ENCODE measurements around the gene CPED1.

Gene CPED1

GRCh38 chr7:121157885-121158590 lies 169.5 kb downstream of the CPED1 start:
- Histone ChIP-seq H3K4me1 (ENCODE audit: insufficient read depth, poor library complexity, severe bottlenecking) (no peaks in the 10 kb centered on the region), H3K9me3 (ENCODE audit: severe bottlenecking) (no peaks in the 10 kb centered on the region), H3K36me3 (ENCODE audit: low read depth) (no peaks in the 10 kb centered on the region), H3K27me3 (ENCODE audit: insufficient read depth, poor library complexity, severe bottlenecking) (no peaks in the 10 kb centered on the region), H3K4me3 (ENCODE audit: severe bottlenecking) (no peak overlapping the region), H3K27ac (ENCODE audit: poor library complexity, severe bottlenecking) (no peak overlapping the region)
- TF ChIP-seq CTCF (IDR thresholded peaks at IDR 0.05; ENCODE audit: poor library complexity, severe bottlenecking): no peak
- DNase-seq (ENCODE audit: low spot score) (no peak), ATAC-seq (ENCODE audit: low read depth) (no peak)

- no peak overlapping the region for H3K4me3 ChIP-seq (ENCODE audit: severe bottlenecking)
- no peaks in the 10 kb centered on the region for H3K9me3 ChIP-seq (ENCODE audit: severe bottlenecking)
- no peaks in the 10 kb centered on the region for H3K36me3 ChIP-seq (ENCODE audit: low read depth)
- no peak overlapping the region for H3K27ac ChIP-seq (ENCODE audit: poor library complexity, severe bottlenecking)
- H3K27me3 ChIP-seq (ENCODE audit: insufficient read depth, poor library complexity, severe bottlenecking): no peaks in the 10 kb centered on the region
- no peak for TF ChIP-seq CTCF (IDR thresholded peaks at IDR 0.05; ENCODE audit: poor library complexity, severe bottlenecking)
- DNase-seq (ENCODE audit: low spot score) (no peak), ATAC-seq (ENCODE audit: low read depth) (no peak)
- no peaks in the 10 kb centered on the region for H3K4me1 ChIP-seq (ENCODE audit: insufficient read depth, poor library complexity, severe bottlenecking)
Measured at GRCh38 chr7:121158665-121159064, 170.2 kb downstream of the CPED1 start.

GRCh38 chr7:121159553-121159952 lies 171.0 kb downstream of the CPED1 start:
- H3K4me3 ChIP-seq (ENCODE audit: severe bottlenecking): no peak overlapping the region
- no peak overlapping the region for H3K27ac ChIP-seq (ENCODE audit: poor library complexity, severe bottlenecking)
- no peak for DNase-seq (ENCODE audit: low spot score)
- no peaks in the 10 kb centered on the region for H3K9me3 ChIP-seq (ENCODE audit: severe bottlenecking)
- ATAC-seq (ENCODE audit: low read depth): no peak
- no peaks in the 10 kb centered on the region for H3K4me1 ChIP-seq (ENCODE audit: insufficient read depth, poor library complexity, severe bottlenecking)
- H3K27me3 ChIP-seq (ENCODE audit: insufficient read depth, poor library complexity, severe bottlenecking): no peaks in the 10 kb centered on the region
- no peaks in the 10 kb centered on the region for H3K36me3 ChIP-seq (ENCODE audit: low read depth)
- no peak for TF ChIP-seq CTCF (IDR thresholded peaks at IDR 0.05; ENCODE audit: poor library complexity, severe bottlenecking)

- DNase-seq (ENCODE audit: low spot score): no peak
- H3K36me3 ChIP-seq (ENCODE audit: low read depth): no peaks in the 10 kb centered on the region
- no peaks in the 10 kb centered on the region for H3K9me3 ChIP-seq (ENCODE audit: severe bottlenecking)
- no peaks in the 10 kb centered on the region for H3K4me1 ChIP-seq (ENCODE audit: insufficient read depth, poor library complexity, severe bottlenecking)
- no peak overlapping the region for H3K27ac ChIP-seq (ENCODE audit: poor library complexity, severe bottlenecking)
- no peak for ATAC-seq (ENCODE audit: low read depth)
- TF ChIP-seq CTCF (IDR thresholded peaks at IDR 0.05; ENCODE audit: poor library complexity, severe bottlenecking): no peak
- no peaks in the 10 kb centered on the region for H3K27me3 ChIP-seq (ENCODE audit: insufficient read depth, poor library complexity, severe bottlenecking)
- H3K4me3 ChIP-seq (ENCODE audit: severe bottlenecking): no peak overlapping the region
Measured at GRCh38 chr7:121160150-121161008, 171.9 kb downstream of the CPED1 start.

All from RWPE2 (cell line).